GM20000 (cell line): ENCODE results near the gene CDX2.
"Not testable (repeated sequence)": the region's sequence is repeated elsewhere in the genome, so short reads cannot be mapped to it uniquely, and the experiment has no call there.

Experiments used
- DNase-seq: peaks from one replicate; pipeline ENCODE4 v3.0.0; 2012; ENCODE audit warnings: low spot score
- TF ChIP-seq, protein P1 (sequence below): IDR thresholded peaks from 2 replicates; pipeline ENCODE4 v1.5.1; 2012; ENCODE audit warnings: mild to moderate bottlenecking, control low read depth; ENCODE audit errors: extremely low read depth, missing control alignments

Gene CDX2

GRCh38 chr13:27967736-27968315 lies 1.3 kb downstream of the CDX2 start:
- TF ChIP-seq, protein P1, sequence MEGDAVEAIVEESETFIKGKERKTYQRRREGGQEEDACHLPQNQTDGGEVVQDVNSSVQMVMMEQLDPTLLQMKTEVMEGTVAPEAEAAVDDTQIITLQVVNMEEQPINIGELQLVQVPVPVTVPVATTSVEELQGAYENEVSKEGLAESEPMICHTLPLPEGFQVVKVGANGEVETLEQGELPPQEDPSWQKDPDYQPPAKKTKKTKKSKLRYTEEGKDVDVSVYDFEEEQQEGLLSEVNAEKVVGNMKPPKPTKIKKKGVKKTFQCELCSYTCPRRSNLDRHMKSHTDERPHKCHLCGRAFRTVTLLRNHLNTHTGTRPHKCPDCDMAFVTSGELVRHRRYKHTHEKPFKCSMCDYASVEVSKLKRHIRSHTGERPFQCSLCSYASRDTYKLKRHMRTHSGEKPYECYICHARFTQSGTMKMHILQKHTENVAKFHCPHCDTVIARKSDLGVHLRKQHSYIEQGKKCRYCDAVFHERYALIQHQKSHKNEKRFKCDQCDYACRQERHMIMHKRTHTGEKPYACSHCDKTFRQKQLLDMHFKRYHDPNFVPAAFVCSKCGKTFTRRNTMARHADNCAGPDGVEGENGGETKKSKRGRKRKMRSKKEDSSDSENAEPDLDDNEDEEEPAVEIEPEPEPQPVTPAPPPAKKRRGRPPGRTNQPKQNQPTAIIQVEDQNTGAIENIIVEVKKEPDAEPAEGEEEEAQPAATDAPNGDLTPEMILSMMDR: no peak
- DNase-seq: peak; percentile 44

- peak; percentile 42 for DNase-seq
- TF ChIP-seq, protein P1: no peak
Measured at GRCh38 chr13:27967203-27967735, 1.8 kb downstream of the CDX2 start.

DNA sequence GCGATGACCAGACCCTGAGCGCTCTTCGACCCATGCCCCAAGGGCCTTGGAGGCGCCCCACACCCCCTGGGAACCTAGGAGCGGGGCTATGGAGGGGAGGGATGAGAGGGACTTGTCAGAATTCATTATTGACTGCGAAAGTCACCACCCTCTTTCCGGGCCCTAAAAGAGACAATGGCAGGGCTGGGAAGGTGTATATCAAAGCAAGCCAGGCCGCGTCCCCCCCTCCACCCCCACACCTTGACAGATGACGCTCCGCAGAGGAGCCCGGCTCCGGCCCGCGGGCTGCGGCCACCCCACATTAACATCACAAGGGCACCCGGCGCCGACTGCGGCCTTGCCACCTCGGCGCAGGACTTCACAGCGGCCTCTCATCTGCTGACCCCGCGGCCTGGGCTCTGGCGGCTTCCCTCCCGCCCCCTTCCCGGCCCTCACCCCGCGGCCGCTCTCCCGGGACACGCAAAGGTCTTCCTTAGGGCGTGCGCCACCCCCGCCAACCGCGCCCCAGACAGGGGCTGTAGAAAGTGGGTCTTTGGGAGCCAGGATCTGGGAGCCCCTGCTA lies 2.4 kb downstream of the CDX2 start:
- TF ChIP-seq, protein P1: no peak
- DNase-seq: peak; percentile 42

DNA sequence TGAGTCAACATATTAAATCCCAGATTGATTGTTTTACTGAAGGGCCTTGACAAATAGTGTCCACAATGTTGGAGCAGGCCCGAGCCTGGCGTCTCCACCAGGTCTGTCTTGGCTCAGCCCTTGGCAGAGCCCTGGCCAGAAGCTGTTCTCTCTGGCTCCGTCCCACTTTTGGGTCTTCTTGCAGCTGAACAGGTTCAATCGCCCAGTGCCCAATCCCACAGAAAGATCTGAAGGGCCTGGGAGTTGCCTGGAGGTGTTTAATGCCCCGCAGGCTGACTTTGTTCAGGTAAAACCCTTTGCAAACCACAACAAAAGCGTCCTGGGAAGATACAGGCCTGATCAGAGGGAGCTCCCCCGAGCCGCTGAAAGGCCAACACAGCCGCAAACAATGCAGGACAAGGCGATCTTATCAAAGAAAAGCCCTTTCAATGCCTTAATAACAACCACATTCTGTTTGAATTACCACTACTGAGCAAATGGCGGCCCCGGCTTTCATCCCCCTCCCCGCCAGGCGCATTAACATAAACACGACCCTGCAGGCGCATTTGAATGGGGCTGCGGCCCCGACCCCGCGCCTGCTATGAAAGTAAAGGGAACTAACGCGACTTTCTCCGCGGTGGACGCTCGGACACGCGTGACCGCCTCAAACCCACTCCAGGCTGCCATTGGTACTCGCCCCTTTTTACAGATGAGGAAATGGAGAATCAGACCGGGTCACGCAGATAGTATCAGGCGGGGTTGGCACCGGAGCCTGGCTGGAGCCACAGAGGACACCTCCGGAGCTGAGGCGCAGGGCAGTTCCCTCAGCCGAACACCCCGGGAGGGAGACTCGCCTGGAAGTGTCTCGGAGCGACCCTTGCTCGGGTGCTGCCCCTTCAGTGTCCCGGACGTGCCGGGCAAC lies 3.1 kb downstream of the CDX2 start:
- peak; percentile 41 for DNase-seq
- TF ChIP-seq, protein P1: no peak

DNA sequence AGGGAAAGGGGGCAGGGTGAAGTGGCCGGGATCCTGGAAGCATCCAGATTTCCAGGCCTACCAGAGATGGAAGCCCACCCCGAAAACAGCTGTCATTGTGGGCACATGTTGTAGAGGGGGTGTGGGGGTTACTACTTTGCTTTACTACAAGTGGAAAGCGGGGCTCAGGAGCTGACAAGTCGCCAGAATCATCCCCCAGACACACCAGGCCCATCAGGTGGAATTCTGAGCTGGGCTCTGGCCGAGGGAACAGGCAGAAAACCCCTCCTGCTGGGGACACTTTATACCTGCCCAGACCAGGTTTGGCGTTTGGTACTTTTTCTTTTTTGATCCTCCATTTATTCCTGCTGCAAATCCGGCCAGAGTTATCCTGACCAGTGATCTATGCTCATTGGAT lies 3.8 kb downstream of the CDX2 start:
- DNase-seq: no peak
- TF ChIP-seq, protein P1: no peak

GRCh38 chr13:27964741-27965323 lies 4.3 kb downstream of the CDX2 start:
- no peak for DNase-seq
- TF ChIP-seq, protein P1: no peak

DNA sequence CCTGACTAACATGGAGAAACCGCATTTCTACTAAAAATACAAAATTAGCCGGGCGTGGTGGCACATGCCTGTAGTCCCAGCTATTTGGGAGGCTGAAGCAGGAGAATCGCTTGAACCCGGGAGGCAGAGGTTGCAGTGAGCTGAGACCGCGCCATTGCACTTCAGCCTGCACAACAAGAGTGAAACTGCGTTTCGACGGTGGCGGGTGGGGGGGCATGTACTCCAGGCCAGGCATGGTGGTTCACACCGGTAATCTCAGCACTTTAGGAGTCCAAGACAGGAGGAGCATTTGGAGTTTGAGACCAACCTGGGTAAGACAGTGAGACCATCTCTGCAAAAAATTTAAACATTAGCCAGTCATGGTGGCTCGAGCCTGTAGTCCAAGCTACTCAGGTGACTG lies 4.9 kb downstream of the CDX2 start:
- DNase-seq: not testable (repeated sequence)
